SH-SY5Y (cell line): ENCODE measurements around the gene CPXM2.

Experiments
- GATA2 ChIP-seq: IDR thresholded peaks from 2 replicates; pipeline ENCODE4 v1.6.1; 2011; ENCODE audit warnings: mild to moderate bottlenecking, low read depth, low read length
- GATA3 ChIP-seq: IDR thresholded peaks from 2 replicates; pipeline ENCODE4 v1.6.1; 2011; ENCODE audit warnings: low read depth, mild to moderate bottlenecking, low read length, moderate library complexity

DNA sequence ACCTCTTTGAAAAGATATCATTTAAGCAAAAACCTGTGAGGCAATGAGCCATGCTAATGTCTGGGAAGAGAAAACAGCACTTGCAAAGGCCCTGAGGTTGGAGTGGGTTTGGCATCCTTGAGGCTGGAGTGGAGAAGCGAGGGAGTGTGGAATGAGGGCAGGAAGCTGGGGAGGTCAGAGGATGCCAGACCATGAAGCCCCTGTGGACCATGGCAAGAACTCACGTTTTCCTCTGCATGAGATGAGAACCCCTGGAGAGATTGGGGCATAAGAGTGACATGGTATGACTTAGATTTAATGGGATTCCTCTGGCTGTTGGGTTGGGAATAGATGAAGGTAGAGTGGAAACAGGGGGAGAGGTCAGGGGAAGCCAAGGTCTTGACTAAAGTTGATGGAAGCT, 176.1 kb downstream of the CPXM2 start:
- TF ChIP-seq GATA3 (no peak), GATA2 (no peak)
